GM21786 (cell line): ENCODE data around the gene REPS2.

ENCODE experiments used
- ATAC-seq: cut with Tn5 transposase; IDR thresholded peaks from one replicate; pipeline ENCODE4 v1.9.1; 2021; ENCODE audit not compliant: unreplicated experiment

The REPS2 gene

GRCh38 chrX:17078031-17078720, 131.7 kb downstream of the REPS2 start:
- ATAC-seq, result no peak

- ATAC-seq, result no peak
Observed at GRCh38 chrX:17081511-17081910, 135.1 kb downstream of the REPS2 start.

DNA sequence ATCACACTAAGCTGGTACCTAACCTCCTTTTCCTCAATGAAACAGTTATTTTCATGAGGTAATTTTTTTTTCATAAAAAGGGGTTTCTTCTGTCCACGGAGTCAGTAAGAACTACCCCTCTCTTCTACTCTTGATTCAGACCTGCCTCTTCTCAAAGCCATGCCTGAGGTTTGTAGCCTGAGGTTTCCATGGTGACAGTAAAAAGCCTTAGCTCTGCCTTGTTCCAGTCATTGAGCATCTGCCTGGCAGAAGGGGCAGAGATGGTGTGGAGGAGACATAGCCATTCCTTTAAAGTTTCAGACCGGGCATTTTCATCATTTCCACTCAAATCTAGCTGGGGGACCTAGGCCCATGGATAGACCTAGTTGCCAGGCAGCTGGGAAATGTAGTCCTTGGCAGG, 135.5 kb downstream of the REPS2 start:
- no peak for ATAC-seq

GRCh38 chrX:17082831-17083230, 136.4 kb downstream of the REPS2 start:
- ATAC-seq, result no peak

DNA sequence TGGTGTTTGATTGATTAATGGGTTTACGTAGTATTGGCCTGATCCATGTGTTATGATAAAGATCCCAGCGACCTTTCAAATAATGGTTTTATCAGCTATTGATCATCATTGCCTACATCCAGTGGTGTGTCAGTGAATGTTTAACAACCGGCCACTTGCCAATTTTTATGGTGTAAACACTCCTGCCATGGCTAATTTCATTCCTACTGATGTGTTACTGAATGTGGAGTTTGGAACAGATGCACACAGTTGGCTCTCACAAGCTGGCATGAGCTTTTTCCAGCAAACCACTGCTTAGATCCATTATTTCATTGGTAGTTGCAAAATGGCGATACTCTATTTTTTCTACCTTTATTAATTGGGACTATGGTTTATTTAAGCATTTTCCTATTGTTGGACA, 139.9 kb downstream of the REPS2 start:
- ATAC-seq, result no peak

- ATAC-seq, result no peak
Observed at GRCh38 chrX:17095161-17095560, 148.7 kb downstream of the REPS2 start.

DNA sequence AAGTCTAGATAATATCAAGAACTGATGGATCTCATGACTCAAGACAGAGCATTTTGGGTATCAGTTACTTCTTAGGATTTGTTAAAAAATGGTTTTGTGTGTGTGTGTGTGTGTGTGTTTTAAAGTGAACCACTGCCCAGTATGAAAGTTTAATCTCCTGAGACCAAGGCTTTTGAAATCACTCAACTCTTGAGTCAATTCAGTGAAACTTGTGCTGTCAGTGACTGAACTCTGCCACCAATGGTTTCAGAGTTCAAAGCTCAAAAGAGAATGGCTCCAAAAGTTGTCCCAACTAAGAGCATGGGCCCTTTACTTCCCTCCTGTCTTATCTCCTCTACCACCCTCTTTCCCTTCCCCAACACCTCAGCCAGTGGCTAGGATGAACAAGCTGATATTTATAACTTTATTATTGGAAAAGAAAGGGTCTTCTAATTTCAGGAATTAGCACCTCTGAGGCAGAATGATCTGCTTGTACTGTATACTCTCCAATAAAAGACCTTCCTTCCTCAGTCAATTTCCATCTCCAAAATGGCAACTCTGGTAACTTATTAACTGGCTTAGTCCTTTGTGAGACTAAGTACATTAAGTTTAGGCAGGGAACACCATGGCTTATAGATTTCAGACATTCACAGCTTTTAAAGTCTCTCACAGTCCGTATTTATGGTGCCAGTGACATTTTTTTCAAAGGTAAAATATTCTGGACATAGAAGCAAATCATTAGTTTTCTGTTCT, 152.2 kb downstream of the REPS2 start:
- ATAC-seq, result peak; percentile 82

- no peak for ATAC-seq
Observed at GRCh38 chrX:17104433-17104832, 158.0 kb downstream of the REPS2 start.

GRCh38 chrX:17120816-17121215, 174.4 kb downstream of the REPS2 start:
- no peak for ATAC-seq

DNA sequence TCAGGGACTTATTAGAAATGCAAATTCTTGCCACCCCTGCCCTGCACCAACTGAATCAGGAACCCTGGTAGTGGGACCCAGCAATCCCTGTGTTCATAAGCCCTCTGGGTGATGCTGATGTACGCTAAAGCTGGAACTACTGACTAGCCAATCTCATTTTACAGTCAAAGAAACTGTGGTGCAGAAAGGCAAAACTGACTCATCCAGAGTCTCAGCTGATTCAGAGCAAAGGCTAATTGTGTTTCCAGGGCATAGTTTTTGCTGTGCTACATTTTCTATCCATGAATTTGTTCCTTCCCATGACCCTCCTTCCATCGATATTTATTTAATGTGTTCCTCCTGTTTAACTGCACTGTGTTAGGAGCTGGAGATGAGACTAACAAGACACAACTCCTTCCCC, 207.5 kb downstream of the REPS2 start:
- no peak for ATAC-seq

- no peak for ATAC-seq
Observed at GRCh38 chrX:17160975-17161374, 214.5 kb downstream of the REPS2 start.

GRCh38 chrX:17161991-17162390, 215.5 kb downstream of the REPS2 start:
- ATAC-seq, result no peak

DNA sequence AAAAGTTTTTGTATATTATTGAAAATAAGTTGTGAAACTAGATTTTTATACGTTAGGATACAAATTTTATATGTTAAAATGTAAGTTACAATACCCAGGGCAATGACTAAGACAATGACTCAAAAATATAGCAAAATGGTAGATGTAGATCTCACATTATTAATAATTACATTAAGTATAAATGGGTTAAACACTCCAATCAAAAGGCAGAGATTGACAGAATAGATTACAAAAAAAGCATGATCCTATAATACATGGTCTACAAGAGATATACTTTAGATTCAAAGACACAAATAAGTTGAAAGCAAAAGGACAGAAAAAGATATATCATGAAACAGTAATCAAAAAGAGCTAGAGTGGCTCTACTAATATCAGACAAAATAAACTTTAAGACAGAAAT, 217.6 kb downstream of the REPS2 start:
- no peak for ATAC-seq

- no peak for ATAC-seq
Observed at GRCh38 chrX:17164941-17165340, 218.5 kb downstream of the REPS2 start.

GRCh38 chrX:17167915-17168314, 221.5 kb downstream of the REPS2 start:
- no peak for ATAC-seq

DNA sequence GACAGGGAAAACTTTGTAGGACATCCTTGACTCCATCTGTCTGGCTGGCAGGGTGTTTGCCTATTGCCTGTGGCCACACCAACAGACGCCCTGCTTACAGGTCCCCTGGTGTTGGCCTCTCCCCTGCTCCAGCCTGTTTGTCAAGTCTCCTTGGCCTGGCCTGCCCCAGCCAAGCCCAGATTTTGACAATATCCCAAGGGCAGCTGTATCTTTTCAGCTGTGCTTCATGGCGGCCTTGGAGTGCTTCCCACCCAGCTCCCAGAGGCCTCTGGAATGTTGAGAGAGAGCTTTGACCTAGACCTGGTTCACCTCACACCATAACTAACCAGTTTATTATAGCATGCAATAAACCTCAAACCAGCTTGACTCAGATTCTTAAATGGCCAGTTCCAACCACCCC, 224.5 kb downstream of the REPS2 start:
- ATAC-seq, result no peak

DNA sequence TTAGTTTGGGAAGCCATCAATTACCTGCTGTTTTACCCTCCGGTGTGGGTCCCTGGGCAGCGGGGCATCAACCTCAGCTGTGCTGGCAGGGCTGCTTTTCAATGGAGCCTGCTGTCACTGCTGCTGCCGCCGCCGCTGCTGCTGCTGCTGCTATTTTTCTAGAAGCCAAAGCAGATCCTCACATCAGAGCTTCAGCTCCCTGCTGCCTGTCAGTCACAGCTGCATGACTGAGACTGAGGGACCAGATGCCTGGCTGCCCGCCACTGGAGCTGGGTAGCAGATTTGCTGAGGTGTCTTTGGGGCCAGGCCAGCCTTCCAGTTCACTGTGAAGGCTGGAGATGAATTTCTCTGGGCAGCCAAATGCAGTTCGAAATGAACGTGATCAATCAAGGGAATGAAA, 228.2 kb downstream of the REPS2 start:
- no peak for ATAC-seq

GRCh38 chrX:17182317-17182716, 235.9 kb downstream of the REPS2 start:
- ATAC-seq, result no peak

- no peak for ATAC-seq
Observed at GRCh38 chrX:17183566-17183965, 237.1 kb downstream of the REPS2 start.

- no peak for ATAC-seq
Observed at GRCh38 chrX:17185431-17185830, 239.0 kb downstream of the REPS2 start.

DNA sequence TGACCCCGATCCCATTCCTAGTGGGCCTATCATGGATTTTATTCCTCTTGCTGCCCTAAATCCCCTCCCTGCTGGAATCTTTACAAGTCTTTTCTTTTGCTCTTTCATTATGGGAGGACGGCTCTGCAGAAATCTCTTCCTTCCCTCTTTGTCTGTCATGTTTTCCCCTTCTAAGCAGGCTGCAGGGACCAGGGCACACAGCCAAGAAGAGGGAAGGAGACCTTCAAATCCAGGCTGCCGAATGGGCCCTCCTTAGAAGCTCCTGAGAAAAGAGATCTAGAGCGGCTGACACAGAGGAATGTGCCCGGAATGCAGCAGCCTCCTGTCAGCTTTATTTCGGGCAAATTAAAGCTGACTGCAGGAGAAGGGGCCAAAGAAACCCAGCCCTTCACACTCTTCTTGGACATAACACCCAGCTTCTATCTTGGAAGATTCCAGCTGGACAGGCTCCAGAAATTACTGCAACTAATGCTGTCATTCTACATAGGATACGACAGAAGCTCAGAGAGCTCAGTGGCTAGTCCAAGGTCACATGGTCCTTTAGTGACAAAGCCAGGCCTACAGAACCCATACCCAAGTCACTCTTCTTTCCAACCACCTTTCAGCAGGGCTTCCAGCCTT, 240.8 kb downstream of the REPS2 start:
- no peak for ATAC-seq

DNA sequence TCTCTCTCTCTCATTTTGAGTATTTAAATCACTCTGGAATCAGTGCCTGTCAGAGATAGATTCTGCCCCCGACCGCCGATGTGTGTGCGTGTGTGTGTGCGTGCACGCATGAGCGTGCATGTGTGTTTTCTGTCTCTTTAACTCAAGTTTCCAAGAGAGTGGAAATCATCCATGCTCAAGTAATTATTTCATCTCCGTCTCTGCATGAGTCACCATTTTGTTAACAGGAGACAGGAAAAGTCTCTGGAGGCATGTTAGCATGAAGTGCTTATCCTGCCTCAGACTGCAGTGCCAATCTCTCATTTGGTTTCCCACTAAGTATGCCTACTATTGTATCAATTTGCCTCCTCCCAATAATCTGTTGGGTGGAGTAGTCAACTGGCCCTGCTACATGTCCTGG, 245.6 kb downstream of the REPS2 start:
- ATAC-seq, result no peak
